K562 (cell line): ENCODE results near the gene P2RY11. TPM values are rescaled to one million over a fixed set of nuclear protein-coding genes. Genes with fewer than 3 reads are reported as not detected.

Source experiments
- ATAC-seq: fragments of 200-7000 bp; cut with Tn5 transposase; 3 replicates; pipeline ENCODE4 v1.9.1; 2020; ENCODE audit warnings: moderate library complexity
- BruUV-seq: library from RNA; stranded (reverse); fragments of 400-500 nt; replicated peaks from 2 replicates; lab custom pipeline; 2021; lab: Mats Ljungman, UMichigan
- CTCF ChIA-PET: fragments of 300-600 bp; formaldehyde crosslinking; extraction: SDS; loops from one replicate; lab custom pipeline; 2021; ENCODE audit warnings: low intra/inter-chr PET ratio; lab: Yijun Ruan, JAX
- POLR2A ChIA-PET: fragments of 300-600, 350-650 bp; sonication (Branson Sonifier 250); formaldehyde crosslinking; extraction: SDS; loops from one replicate; lab custom pipeline; 2021; ENCODE audit warnings: antibody characterized with exemption, inconsistent platforms; lab: Yijun Ruan, JAX
- DNase-seq, 4 experiments: peaks; one replicate each; pipeline versions ENCODE4 v3.0.0 to v3.0.0-alpha.2; 2011 to 2018; ENCODE audit warnings: low spot score in 3 of 4, mixed read lengths in 3 of 4; ENCODE audit errors: extremely low read depth in 1 of 4
- FAIRE-seq: peaks from 2 replicates; lab custom pipeline; 2011; peaks lifted over from hg19 to GRCh38; lab: Jason Lieb, UNC
- H2AFZ ChIP-seq: 2 replicates; pipeline ENCODE4 v1.6.0; 2011; ENCODE audit warnings: low read depth, low read length, control low read depth, inconsistent platforms
- H3K27ac ChIP-seq: fragments of 200-600 bp; 3 replicates; pipeline ENCODE4 v1.8.0; 2011; ENCODE audit warnings: low read depth, mild to moderate bottlenecking, control low read depth, inconsistent platforms, low read length, moderate library complexity, mixed read lengths; ENCODE audit errors: extremely low read depth
- H3K27me3 ChIP-seq, 2 experiments: fragments of 300-600 bp in 1 of 2; 2 replicates in 1 of 2; 3 replicates in 1 of 2; pipeline versions ENCODE4 v1.6.0 to v1.8.0; 2011; ENCODE audit warnings: inconsistent platforms in 2 of 2, low read length in 2 of 2, mild to moderate bottlenecking in 1 of 2, mixed read lengths in 1 of 2, moderate library complexity in 1 of 2; ENCODE audit not compliant: control insufficient read depth in 2 of 2, insufficient read depth in 2 of 2
- H3K36me3 ChIP-seq: fragments of 300-600 bp; 3 replicates; pipeline ENCODE4 v1.8.0; 2011; ENCODE audit warnings: mild to moderate bottlenecking, low read length, inconsistent platforms; ENCODE audit not compliant: control insufficient read depth, insufficient read depth
- H3K4me1 ChIP-seq, 2 experiments: fragments of 200-600 bp in 1 of 2; replicated peaks in 1 of 2; 2 replicates in 1 of 2; 3 replicates in 1 of 2; pipeline versions ENCODE4 v1.5.1 to v1.8.0; 2011; ENCODE audit warnings: inconsistent platforms in 2 of 2, low read length in 2 of 2, mild to moderate bottlenecking in 1 of 2, mixed read lengths in 1 of 2, moderate library complexity in 1 of 2; ENCODE audit not compliant: control insufficient read depth in 2 of 2, insufficient read depth in 2 of 2
- H3K4me2 ChIP-seq: 2 replicates; pipeline ENCODE4 v1.6.1; 2011; ENCODE audit warnings: low read length, control low read depth, inconsistent platforms, mixed read lengths; ENCODE audit not compliant: insufficient read depth
- H3K4me3 ChIP-seq: fragments of 200-600 bp; sonication (generic), shearing (Covaris generic); 2 replicates; pipeline ENCODE4 v1.5.1; 2016; ENCODE audit warnings: control low read depth, inconsistent platforms
- H3K79me2 ChIP-seq: fragments of 200-600 bp; 3 replicates; pipeline ENCODE4 v1.8.0; 2011; ENCODE audit warnings: low read length, inconsistent platforms; ENCODE audit not compliant: control insufficient read depth, insufficient read depth
- H3K9ac ChIP-seq, 2 experiments: 2 replicates each; pipeline versions ENCODE4 v1.6.0 to v1.6.1; 2011; ENCODE audit warnings: low read depth in 2 of 2, low read length in 2 of 2, control low read depth in 1 of 2, inconsistent platforms in 1 of 2, mild to moderate bottlenecking in 1 of 2, mixed read lengths in 1 of 2; ENCODE audit not compliant: insufficient read depth in 1 of 2
- H3K9me1 ChIP-seq: one replicate; pipeline ENCODE4 v1.6.0; 2011; ENCODE audit warnings: inconsistent platforms, mild to moderate bottlenecking, low read length, moderate library complexity; ENCODE audit not compliant: control insufficient read depth, insufficient read depth
- H3K9me3 ChIP-seq: replicated peaks from 2 replicates; pipeline ENCODE4 v1.5.1; 2011; ENCODE audit warnings: low read depth, low read length, inconsistent platforms; ENCODE audit not compliant: control insufficient read depth, insufficient read depth
- H4K20me1 ChIP-seq: replicated peaks from 2 replicates; pipeline ENCODE4 v1.6.1; 2011; ENCODE audit warnings: low read length, inconsistent platforms, mixed read lengths; ENCODE audit not compliant: control insufficient read depth, insufficient read depth
- HNRNPUL1 ChIP-seq: fragments of 200-400 bp; formaldehyde crosslinking; IDR thresholded peaks from 2 replicates; pipeline ENCODE4 v1.6.1; 2017; ENCODE audit warnings: low read length
- ILF3 ChIP-seq: fragments of 450-650 bp; IDR thresholded peaks from 2 replicates; pipeline ENCODE4 v1.6.1; 2018; ENCODE audit warnings: antibody characterized with exemption, mild to moderate bottlenecking, moderate library complexity, borderline replicate concordance
- OTX1 ChIP-seq: fragments of 450-650 bp; formaldehyde crosslinking; IDR thresholded peaks from 2 replicates; pipeline ENCODE4 v1.4.0; 2022; ENCODE audit warnings: mild to moderate bottlenecking
- WGBS: fragments of 100-300 bp; shearing (Covaris generic); methylation state at CpG from one replicate; pipeline ENCODE4 v1.1.6; 2016; ENCODE audit warnings: low coverage, mixed read lengths; ENCODE audit not compliant: insufficient coverage; ENCODE audit errors: missing lambda C conversion rate; 5-methylcytosine and 5-hydroxymethylcytosine counted together
- in situ Hi-C: fragments of 300-500 bp; cut with MboI; formaldehyde crosslinking; loops from 4 replicates; pipeline ENCODE4 v1.15.0; 2018; ENCODE audit warnings: inconsistent platforms, mixed read lengths
- intact Hi-C: fragments of 100-400 bp; cut with micrococcal nuclease; formaldehyde crosslinking; loops from 2 replicates; pipeline ENCODE4 v1.14.2; 2022
- polyA plus RNA-seq, 8 experiments: library from polyadenylated mRNA; depleted of rRNA in 4 of 8; stranded (reverse) in 5 of 8; unstranded in 3 of 8; fragments of >200 nt; fragmentation: Nextera tagmentation in 2 of 8; fragmentation: Illumina TruSeq in 1 of 8; extraction: Ambion mirVana in 2 of 8; extraction: Trizol in 1 of 8; gene quantifications; 2 replicates each; pipeline versions ENCODE4 v1.2.1 to v1.2.3, GENCODE V29; 2011 to 2014; ENCODE audit warnings: inconsistent platforms in 1 of 8, missing spikeins in 1 of 8
- total RNA-seq, 7 experiments: library from RNA; depleted of rRNA in 6 of 7; stranded (reverse); fragments of >200 nt in 6 of 7; fragmentation: Illumina TruSeq in 2 of 7; extraction: Trizol in 2 of 7; gene quantifications; 2 replicates each; pipeline versions ENCODE4 v1.2.1 to v1.2.3, GENCODE V29; 2011 to 2021; ENCODE audit warnings: low replicate concordance in 1 of 7
- TF ChIP-seq, protein P1 (sequence below): fragments of 450-650 bp; IDR thresholded peaks from 2 replicates; pipeline ENCODE4 v1.6.1; 2016; ENCODE audit warnings: mild to moderate bottlenecking, moderate library complexity

Gene P2RY11
- total and polyA plus RNA-seq, 9 of the 15 experiments (the other 6 are each of a cell fraction or from before 2014, with no cell fraction given) = 0.03 to 10.1 (median 1.5) TPM

DNA sequence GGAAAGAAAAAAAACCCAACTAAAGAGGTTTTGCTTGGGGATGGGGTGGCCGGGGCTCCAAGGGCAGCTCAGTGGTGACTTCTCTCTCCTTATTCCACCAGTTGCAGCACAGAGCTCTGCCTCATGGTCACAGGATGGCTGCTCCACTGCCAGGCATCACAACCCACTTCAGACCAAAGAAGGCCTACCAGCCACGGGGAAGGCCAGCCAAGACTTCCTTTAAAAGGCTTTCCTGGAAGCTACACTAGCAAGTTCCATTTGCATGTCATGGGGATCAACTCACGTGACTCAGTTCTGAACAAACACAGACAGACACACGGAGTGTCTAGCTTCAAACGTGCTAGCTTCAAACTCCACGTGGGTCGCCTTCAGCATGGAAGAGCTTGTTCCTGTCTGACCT, 21.4 kb downstream of the P2RY11 start:
- ATAC-seq (no peak), FAIRE-seq (no peak), DNase-seq (no peak)
- POLR2A ChIA-PET = interaction anchor here (0.6 to 1.0 kb wide), 5 partner anchors 11 to 271 kb away, joined by 3 to 4 read pairs (median 3); no protein-coding TSS in a partner anchor
- Histone ChIP-seq H3K9me3 (no peaks in the 10 kb centered on the region), H3K4me2 (no peak overlapping the region), H3K27me3 (no peaks in the 10 kb centered on the region), H2AFZ (no peak overlapping the region), H3K9me1 (no peaks in the 10 kb centered on the region), H3K4me1 (peaks cover 0 to 12% of the 10 kb centered on the region in 2 experiments; a peak in 2 of 5 replicates), H3K9ac (no peak overlapping the region), H3K4me3 (no peak overlapping the region), H3K79me2 (no peaks in the 10 kb centered on the region), H4K20me1 (no peaks in the 10 kb centered on the region; the same call in 1 of the 2 replicates), H3K36me3 (peaks cover 78% of the 10 kb centered on the region; the same call in 2 of the 3 replicates), H3K27ac (no peak overlapping the region)
- intact Hi-C loops = no loop called here
- in situ Hi-C loops = no loop called here
- CTCF ChIA-PET = no interaction called here
- TF ChIP-seq ILF3 (no peak), OTX1 (CRISPR knock-in tag) (no peak)
- WGBS = 75% methylated on average over 7 of the region's 7 CpGs
- no TSS peak for BruUV-seq

DNA sequence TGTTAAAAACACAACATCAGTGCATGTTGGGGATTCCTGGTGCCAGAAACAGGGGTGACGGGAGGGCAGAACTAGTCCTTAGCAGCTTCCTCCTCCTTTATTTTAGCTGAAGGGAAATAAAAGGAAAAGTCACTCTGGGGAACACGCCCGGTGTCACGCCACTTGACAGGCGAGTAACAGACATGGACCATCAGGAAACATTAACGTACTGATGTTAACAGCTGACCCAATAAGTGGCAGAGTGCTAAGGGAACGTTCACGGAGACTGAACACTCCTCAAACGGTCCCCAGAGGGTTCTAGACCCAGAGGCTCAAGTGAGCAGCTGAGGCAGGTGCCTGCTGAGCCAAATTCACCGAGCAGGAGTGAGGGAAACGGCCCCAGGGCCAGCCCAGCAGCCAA, 22.1 kb downstream of the P2RY11 start:
- Histone ChIP-seq H3K4me3 (no peak overlapping the region), H3K27ac (no peak overlapping the region), H3K9me3 (no peaks in the 10 kb centered on the region), H3K9me1 (no peaks in the 10 kb centered on the region), H4K20me1 (no peaks in the 10 kb centered on the region; the same call in 1 of the 2 replicates), H3K4me2 (no peak overlapping the region), H3K4me1 (peaks cover 0 to 16% of the 10 kb centered on the region in 2 experiments; a peak in 2 of 5 replicates), H3K9ac (no peak overlapping the region), H3K36me3 (peaks cover 81% of the 10 kb centered on the region; the same call in 2 of the 3 replicates), H2AFZ (no peak overlapping the region), H3K79me2 (no peaks in the 10 kb centered on the region), H3K27me3 (no peaks in the 10 kb centered on the region)
- DNase-seq (no peak), FAIRE-seq (no peak), ATAC-seq (no peak)
- POLR2A ChIA-PET = interaction anchor here (0.6 to 1.0 kb wide), 4 partner anchors 12 to 270 kb away, joined by 3 to 4 read pairs (median 4); no protein-coding TSS in a partner anchor
- in situ Hi-C loops (no loop called here), intact Hi-C loops (no loop called here)
- no TSS peak for BruUV-seq
- 83% methylated on average over 9 of the region's 11 CpGs for WGBS
- CTCF ChIA-PET = no interaction called here
- no peak for TF ChIP-seq HNRNPUL1
- TF ChIP-seq, protein P1, sequence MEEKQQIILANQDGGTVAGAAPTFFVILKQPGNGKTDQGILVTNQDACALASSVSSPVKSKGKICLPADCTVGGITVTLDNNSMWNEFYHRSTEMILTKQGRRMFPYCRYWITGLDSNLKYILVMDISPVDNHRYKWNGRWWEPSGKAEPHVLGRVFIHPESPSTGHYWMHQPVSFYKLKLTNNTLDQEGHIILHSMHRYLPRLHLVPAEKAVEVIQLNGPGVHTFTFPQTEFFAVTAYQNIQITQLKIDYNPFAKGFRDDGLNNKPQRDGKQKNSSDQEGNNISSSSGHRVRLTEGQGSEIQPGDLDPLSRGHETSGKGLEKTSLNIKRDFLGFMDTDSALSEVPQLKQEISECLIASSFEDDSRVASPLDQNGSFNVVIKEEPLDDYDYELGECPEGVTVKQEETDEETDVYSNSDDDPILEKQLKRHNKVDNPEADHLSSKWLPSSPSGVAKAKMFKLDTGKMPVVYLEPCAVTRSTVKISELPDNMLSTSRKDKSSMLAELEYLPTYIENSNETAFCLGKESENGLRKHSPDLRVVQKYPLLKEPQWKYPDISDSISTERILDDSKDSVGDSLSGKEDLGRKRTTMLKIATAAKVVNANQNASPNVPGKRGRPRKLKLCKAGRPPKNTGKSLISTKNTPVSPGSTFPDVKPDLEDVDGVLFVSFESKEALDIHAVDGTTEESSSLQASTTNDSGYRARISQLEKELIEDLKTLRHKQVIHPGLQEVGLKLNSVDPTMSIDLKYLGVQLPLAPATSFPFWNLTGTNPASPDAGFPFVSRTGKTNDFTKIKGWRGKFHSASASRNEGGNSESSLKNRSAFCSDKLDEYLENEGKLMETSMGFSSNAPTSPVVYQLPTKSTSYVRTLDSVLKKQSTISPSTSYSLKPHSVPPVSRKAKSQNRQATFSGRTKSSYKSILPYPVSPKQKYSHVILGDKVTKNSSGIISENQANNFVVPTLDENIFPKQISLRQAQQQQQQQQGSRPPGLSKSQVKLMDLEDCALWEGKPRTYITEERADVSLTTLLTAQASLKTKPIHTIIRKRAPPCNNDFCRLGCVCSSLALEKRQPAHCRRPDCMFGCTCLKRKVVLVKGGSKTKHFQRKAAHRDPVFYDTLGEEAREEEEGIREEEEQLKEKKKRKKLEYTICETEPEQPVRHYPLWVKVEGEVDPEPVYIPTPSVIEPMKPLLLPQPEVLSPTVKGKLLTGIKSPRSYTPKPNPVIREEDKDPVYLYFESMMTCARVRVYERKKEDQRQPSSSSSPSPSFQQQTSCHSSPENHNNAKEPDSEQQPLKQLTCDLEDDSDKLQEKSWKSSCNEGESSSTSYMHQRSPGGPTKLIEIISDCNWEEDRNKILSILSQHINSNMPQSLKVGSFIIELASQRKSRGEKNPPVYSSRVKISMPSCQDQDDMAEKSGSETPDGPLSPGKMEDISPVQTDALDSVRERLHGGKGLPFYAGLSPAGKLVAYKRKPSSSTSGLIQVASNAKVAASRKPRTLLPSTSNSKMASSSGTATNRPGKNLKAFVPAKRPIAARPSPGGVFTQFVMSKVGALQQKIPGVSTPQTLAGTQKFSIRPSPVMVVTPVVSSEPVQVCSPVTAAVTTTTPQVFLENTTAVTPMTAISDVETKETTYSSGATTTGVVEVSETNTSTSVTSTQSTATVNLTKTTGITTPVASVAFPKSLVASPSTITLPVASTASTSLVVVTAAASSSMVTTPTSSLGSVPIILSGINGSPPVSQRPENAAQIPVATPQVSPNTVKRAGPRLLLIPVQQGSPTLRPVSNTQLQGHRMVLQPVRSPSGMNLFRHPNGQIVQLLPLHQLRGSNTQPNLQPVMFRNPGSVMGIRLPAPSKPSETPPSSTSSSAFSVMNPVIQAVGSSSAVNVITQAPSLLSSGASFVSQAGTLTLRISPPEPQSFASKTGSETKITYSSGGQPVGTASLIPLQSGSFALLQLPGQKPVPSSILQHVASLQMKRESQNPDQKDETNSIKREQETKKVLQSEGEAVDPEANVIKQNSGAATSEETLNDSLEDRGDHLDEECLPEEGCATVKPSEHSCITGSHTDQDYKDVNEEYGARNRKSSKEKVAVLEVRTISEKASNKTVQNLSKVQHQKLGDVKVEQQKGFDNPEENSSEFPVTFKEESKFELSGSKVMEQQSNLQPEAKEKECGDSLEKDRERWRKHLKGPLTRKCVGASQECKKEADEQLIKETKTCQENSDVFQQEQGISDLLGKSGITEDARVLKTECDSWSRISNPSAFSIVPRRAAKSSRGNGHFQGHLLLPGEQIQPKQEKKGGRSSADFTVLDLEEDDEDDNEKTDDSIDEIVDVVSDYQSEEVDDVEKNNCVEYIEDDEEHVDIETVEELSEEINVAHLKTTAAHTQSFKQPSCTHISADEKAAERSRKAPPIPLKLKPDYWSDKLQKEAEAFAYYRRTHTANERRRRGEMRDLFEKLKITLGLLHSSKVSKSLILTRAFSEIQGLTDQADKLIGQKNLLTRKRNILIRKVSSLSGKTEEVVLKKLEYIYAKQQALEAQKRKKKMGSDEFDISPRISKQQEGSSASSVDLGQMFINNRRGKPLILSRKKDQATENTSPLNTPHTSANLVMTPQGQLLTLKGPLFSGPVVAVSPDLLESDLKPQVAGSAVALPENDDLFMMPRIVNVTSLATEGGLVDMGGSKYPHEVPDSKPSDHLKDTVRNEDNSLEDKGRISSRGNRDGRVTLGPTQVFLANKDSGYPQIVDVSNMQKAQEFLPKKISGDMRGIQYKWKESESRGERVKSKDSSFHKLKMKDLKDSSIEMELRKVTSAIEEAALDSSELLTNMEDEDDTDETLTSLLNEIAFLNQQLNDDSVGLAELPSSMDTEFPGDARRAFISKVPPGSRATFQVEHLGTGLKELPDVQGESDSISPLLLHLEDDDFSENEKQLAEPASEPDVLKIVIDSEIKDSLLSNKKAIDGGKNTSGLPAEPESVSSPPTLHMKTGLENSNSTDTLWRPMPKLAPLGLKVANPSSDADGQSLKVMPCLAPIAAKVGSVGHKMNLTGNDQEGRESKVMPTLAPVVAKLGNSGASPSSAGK = no peak
